NCI-H2081 (cell line): ENCODE data around the gene CREB3L4.

ENCODE experiments used
- DNase-seq, 2 experiments: peaks; one replicate each; lab custom pipeline; 2025; lab: John Stamatoyannopoulos, UW

CREB3L4 gene, protein sequence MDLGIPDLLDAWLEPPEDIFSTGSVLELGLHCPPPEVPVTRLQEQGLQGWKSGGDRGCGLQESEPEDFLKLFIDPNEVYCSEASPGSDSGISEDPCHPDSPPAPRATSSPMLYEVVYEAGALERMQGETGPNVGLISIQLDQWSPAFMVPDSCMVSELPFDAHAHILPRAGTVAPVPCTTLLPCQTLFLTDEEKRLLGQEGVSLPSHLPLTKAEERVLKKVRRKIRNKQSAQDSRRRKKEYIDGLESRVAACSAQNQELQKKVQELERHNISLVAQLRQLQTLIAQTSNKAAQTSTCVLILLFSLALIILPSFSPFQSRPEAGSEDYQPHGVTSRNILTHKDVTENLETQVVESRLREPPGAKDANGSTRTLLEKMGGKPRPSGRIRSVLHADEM

DNA sequence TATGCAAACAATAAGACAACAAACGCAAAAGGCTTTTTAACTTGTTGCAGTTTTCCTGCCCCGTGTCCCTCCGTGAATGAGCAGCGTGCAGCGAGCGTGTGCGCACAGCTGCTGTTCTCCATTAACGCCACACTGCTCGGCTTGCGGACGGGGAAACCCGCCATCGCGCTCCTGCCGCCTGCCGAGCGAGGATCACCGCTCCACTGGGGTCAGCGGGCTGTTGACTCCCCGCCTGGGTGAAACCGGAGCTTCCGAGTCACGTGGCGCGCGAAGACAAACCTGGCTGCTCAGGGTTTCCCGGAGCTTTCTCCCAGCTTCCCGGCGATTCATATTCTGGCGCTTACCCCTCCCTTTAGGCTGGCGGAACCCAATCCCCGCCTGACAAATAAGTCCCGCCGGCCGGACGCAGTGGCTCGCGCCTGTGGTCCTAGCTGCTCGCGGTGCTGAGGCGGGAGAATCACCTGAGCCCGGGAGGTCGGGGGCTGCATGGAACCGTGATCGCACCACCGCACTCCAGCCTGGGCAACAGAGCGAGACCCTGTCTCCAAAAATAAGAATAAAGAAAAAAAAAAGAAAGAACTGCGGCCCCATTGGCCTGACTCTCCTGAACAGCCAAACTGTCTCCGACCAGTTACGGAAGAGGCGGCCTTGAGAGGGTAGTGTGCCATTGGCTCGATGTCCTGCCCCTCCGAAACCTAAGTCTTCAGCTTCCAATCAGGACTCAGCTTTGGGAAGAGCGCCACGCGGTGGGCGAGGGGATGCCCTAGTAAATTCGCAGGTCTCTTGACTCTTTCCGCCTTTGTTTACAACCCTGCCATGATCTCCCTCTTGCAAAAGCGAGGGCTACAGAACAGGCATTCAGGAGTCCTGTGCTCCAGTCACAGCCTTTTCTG, at the start of gene CREB3L4:
TSS of gene CREB3L4 (plus strand) at position 796 of the 893 bp plus-strand sequence. CDS start 624 bp downstream, outside the sequence.
- peak; percentile 98 to 100 for DNase-seq

DNA sequence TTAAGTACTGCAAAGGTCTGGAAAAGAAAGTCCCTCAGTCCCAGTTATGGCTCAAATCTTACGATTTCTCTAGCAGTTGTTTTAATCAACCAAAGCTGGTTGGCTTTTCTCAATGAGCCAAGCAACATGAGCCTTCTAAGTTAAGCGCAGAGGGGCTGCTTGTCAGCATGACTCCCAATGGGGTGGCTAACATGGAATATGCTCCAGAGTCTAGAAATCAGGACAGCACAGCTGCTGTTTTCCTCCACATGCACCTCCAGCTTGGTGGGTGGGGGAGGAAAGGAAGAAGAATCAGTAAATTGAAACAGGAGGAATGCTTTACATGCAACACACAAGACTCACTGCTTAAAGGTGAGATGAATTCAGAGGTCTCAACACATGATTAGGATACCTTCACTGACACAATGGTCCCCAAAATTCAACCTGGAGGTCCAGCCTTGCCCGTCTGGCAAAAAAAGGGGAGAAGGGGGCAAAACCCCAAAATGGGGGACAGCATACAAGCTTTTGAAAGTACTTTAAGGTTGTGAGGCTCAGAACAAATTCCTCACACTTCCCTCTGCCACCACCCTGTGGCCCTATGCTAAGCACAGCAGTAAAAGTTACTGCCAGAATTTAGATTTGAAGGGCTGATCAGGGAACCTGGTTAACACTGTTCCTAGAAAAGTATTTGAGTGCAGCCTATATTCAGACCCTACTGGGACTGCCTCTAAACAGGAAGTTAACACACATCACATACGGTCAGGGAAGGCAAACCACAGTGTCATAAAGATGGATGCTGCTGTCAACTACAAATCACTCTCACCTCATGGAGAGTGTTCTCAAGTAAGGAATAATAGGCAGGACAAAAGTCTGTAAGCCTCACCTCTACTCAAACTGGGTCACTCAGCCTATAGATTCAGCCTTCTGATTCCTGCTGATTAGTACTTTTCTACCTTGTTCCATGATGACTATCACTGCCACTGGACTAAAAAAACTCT, 47.5 kb upstream of the CREB3L4 start:
- DNase-seq = peak in 1 of 2 experiments; percentile 17

DNA sequence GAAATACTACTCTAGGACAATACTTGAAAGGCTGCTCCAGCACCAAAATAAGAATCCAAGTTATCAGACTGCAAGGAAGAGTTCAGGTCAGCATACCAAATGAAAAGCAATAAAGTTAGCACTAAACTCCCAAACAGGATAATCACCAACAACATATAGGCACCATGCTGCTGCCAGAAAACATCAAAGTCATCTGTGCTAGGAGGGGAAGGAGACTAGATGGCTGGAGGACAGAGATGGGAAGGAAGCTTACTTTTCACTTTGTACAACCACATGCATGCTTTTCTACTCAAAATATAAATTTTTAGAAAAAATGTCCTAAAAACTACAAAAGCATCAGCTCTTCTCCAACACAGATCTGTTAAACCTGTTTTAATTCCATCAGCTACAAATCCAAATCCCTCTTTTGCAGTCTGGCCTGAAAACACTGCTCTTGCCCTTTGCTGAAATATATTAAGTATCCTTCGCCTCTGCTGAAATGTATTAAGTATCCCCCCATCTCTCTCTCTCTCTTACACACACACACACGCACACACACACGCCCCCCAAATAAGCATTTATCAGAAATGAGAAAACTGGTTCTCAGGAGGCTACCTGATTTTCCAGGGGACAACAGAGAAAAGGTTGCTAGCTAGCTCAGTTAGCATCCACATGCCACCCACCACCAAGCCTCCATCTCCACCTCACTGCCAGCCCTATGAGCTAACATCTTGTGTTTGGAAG, 46.5 kb upstream of the CREB3L4 start:
- no peak for DNase-seq

DNA sequence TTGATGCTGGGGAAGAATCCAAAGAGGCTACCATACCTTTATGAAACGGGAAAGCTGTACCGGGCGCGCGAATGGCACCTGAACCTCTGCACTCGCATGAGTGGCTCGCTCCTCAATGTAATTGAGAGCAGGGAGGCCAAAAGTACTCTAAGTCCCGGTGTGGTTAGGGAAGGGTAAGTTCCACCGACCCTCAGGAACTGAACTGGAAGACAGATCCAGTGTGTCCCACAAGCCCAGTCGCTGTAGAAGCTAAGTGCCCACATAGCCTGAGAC, 46.0 kb upstream of the CREB3L4 start:
- peak in 1 of 2 experiments; percentile 62 for DNase-seq

DNA sequence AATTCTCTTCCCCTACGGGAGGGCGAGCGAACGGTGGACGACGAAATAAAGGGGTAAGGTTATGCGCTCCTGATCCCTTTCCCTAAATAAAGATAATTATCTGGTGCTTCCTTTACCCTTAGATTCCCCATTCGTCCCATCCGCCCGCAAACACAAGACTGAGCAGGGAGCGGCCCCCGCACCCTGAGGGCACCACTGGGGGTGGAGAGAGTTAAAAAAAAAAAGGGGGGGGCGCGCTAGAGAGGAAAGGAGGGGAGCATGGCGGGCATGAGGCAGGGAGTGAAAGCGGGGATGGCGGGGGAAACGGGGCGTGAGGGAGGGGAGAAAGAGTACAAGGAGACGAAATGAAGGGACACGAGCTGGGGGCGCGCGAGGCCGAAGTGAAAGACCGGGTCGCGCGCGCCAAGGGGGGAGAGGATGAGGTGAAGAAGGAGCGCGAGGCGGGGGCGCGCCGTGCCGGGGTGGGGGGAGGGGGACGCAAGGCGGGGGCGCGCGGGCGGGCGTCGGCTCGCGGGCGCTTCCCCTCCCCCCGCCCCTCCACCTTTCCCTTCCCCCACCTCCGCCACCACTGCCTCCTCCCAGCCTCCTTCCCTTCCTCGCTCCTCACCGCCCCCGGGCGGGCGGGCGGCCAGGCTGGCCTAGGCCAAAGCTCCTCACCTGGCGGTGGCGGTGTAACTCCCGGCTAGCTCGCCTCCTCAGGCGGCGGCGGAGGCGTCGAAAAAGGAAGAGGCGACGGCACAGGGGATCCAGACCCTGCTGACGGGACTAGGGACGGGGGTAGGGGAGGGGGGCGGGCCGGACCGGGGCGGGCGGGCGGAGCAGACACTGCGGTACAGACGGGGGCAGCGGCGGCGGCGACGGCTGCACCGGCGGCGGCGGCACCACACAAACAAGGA, 45.4 kb upstream of the CREB3L4 start:
- peak; percentile 84 for DNase-seq

DNA sequence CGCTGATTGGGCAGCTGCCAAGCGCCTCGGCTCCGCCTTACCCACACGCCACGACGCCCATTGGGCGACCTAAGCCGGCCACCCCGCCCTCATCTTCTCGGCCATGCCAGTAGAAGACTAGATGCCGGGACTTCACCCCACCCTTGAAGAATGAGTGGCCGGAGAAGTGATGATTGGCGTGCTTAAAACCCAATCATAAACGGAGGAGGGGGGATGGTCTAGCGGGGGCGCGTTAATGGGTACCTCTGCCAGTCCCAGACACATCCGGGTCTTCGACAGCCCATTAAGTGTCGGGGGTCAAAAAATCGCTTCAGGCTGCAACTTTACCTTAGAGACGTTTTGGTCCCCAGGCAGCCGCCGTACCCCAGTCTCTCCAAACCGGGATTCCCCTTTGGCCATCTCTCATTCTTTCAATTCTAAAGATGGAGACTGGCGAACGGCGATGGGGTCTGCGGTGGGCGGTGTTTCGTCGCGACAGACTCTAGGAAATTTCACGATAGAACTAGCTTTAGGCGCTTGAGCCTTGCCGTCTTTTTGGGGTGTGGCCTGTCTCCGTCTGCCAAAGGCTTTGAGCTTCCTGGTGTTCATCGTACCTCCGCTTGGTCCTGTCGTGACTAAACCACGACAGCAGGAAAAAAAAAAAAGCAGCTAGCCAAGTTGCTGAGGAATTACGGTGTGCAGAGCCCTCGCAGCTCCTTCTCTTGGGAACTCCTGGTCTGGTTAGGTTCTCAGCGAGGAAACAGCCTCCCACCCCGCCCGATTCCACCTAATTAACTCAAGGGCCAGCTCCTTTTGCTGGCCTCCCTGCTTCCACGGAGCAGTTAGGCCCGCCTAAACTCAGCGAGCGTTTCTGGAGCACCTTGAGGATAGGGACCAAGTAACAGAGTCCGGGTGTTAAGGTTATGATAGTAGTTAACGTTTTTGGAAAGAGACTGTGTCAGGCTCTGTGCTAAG, 44.5 kb upstream of the CREB3L4 start, which contains the start of gene GATAD2B:
TSS of gene GATAD2B (minus strand) at position 1 of the 954 bp plus-strand sequence. CDS start 94,625 bp downstream, outside the sequence.
- peak; percentile 100 for DNase-seq

DNA sequence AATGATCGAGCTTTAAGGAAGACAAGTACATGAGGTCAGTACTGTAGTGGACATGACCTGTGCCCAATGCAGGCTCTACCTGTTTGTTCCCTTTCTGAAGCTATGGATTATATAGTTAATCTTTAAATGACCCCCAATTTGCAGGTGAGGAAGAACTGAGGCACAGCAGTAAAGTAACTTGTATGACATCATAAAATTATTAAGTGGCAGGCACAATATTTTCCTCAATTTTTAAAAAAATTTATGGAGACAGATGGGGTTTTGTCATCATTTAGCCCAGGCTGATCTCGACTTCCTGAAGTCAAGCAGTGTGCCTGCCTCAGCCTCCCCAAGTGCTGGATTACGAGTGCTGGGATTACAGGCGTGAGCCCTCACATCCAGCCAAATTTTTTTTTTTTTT, 41.3 kb upstream of the CREB3L4 start:
- DNase-seq = no peak

DNA sequence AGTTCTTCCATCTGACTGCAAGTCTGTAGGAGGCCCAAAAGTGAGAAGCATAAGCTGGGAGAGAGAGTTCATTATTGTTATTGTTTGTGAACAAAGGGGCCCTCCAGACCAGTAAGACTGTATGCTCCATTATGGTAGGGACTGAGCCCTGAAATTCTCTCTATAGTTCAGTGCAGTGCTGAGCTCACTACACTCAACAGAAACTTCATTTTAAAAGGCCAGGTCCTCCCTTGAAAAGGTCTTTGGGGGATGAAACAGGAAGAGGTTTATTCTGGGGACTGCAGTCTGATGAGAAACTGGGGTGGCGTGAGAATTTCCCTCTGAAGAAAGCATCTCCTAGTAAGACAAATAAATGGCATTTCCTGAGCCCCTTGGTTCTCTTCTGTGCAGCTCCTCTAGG, 39.5 kb upstream of the CREB3L4 start:
- DNase-seq = no peak

DNA sequence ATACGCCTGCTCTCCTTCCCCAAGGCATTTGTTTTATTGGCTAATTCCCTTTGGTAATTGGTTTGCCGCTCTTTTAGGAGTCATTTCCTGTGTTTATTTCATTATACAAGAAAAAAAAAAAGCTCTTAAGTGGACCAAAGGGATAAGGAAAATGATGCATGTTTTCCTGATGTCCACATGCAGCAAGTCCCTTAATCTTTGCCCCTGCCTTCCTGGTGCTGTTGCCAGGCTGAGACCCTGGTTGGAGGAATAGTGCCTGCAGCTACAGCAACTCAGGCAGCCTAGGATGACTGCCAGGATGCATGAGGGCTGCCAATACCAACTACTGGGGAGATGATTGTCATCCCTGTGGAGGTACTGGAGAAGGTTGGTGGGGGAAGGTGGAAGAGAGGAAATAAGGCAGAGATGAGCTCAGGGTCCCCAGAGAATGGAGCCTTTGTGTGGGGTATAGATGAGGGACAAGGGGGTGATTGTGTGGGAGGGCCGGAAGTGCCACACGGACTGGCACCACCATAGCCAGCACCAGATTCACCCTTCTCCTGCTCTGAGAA, 38.8 kb upstream of the CREB3L4 start:
- DNase-seq = peak; percentile 72 to 83

DNA sequence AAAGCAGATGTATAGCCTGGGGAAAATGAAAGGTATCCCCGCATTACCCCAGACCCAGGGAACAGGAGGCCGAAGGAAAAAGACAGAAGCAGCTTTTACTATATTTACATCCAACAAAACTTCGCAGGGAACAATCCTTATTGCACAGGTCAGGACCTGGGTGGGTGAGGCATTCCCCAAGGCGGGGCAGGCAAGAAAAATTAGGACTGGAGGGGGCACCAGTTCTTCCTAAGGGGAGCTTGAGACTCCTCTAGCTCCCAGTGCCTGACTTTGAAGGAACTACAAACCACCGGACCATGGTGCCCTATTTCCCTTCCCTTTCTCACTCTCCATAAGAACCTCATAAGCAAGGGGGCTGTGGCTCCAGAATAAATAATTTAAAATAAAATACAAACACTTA, 38.3 kb upstream of the CREB3L4 start:
- no peak for DNase-seq

DNA sequence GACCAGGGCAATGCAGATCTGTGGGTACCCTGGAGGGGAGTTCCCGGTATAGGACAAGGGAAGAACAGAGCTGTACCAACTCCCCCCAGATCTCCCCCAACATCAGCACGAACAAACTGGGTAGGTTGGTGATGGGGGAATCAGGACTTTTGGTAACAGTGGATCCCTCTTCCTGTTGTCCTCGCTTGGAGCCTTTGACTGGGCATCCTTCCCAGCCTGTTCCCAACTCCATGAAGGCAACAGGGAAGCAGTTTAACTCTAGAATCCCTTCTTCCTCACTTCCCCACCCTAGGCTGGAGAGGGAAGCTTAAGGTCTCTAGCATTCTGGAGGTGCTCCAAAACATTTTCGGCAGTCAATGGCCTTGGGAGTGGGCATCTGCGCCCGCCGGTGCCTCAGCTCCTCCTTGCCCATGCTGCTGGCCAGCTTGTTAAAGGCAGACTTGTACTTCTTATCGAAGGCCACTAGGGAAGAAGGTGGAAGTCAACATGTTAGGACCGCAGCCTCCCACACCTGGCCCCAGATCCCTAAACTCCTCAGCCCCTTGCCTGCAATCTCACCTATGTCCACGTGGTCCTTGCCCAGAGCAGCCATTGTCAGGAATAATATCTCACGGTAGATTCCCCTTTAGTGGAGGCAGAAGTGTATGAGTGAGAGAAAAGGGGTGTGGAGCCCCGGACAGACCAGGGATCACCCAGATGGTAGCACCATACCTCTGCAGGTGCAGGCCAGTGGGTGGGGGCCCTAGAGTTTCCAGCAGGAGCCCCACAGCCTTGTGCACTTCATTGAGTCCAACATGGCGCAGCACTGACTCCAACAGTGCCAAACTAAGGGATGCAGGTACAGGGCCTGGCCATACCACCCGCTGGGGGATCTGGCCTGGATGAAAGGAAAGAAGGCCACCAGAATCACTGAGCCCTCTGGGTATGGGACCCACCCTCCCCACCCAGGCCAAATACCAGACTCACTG, 37.4 kb upstream of the CREB3L4 start:
- no peak for DNase-seq

DNA sequence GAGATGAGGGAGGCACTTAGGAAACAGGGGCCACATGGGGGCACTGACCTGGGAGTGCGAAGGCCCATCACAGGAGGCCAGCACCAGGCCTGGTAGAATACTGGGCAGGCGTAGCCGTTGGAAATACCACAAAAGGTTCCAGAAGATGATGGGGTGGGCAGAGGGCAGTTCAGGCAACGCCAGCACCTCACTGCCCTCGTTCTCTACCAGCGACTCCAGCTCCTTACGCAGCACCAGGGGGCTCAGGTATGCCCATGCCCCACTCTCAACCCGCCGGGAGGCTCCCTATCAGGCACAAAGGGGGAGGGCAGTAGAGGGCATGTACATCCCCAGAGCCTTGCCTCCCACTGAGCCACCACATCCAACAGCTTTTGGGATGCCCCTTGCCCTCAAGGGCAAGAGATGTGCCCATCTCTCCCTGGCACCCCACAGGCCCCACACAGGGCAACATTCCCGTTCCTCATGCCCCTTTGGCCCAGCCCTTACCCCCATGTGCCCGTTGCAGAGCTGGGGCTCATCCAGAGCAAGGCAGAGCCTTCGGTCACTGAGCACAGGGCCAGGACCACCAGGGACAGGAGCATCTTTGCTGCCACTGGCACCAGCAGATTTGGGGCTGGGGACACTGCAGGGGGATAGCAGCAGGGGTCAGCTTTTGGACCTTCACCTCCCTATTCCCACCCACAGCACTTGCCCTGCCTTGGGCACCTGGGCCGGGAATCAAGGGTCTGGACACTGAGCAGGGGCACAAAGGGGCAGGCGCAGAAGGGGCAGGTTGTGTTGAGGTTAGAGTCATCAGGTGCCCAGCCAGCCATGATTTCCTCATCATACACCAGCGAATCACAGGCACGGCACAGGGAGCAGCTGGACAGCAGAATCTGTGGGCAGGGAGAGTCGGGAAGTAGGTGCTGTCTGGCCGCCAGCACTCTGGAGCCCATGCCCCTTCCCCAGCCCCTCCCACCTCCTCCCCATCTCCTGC, 35.3 kb upstream of the CREB3L4 start:
- no peak for DNase-seq

DNA sequence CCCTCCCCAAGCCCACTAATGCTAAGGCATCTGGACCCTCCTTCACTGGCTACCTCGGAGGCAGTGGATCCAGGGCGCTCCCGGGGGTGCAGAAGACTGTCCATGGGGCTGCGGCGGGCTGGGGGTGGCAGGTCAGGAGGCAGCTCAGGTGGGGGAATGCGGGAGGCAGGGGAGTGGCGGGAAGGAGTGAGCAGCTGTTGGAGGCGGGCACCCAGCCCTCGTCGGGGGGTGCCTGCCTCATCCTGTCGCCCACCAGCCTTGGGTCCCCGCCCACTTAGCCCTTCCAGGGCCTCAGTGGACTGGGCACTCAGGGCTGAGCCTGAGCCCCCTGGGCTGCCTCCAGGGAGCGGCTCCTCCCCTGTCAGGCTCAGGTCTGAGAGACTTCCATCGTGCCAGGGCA, 34.3 kb upstream of the CREB3L4 start:
- DNase-seq = no peak

DNA sequence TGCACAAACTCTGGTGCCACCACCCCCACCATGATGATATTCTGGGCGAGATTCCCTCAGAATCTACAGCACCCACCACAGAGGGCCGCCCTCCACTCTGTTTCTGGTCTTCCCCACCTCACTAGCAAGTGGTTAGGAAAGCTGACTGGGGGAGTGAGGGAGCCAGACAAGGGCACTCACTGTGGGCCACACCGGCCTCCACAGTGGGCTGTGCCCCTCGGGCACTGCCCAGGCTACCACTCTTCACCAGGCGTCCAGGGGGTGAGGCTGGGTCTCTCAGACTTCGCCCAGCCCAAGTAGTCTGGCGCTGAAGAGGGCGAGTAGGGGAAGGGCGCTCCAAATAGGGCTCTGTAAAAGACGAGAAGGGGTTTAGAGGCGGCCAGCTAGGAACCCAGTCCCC, 33.7 kb upstream of the CREB3L4 start:
- DNase-seq = no peak

DNA sequence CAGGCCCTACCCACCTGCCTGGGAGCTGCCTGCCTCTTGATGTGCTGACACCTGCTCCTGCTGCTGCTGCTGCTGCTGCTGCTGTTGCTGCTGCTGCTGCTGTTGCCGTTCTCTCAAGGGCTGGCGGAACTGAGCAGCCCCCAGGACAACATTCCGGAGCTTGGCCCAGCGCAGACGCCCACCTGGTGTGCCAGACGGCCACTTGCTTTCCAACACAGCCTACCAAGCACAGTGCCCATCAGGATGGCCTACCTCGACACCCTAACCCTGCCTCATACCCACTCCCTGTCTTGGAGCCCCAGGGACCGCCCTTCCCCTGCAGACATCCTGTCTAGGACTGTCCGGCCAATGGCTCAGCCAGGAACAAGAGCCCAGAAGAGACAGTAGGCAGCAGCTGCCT, 33.0 kb upstream of the CREB3L4 start:
- no peak for DNase-seq
